Activated T-helper 17 cell treated with anti-CD3 and anti-CD28 coated beads, Interleukin-2, amount 50 U/mL, for 72 hours (primary cell): ENCODE data around the gene CNBP. TPM values are rescaled to one million over a fixed set of nuclear protein-coding genes. Genes with fewer than 3 reads are reported as not detected.
"Not testable (repeated sequence)": the region's sequence is repeated elsewhere in the genome, so short reads cannot be mapped to it uniquely, and the experiment has no call there.

ENCODE experiments used
- ATAC-seq: fragments of 150-1000 bp; cut with Tn5 transposase; replicated peaks from 2 replicates; pipeline ENCODE4 v1.10.0; 2021; ENCODE audit warnings: mild to moderate bottlenecking, moderate library complexity
- H3K27ac Mint-ChIP-seq: one replicate; pipeline ENCODE4 v1.8.0; 2022; ENCODE audit warnings: mixed read lengths
- H3K27me3 Mint-ChIP-seq: one replicate; pipeline ENCODE4 v1.8.0; 2022; ENCODE audit warnings: mixed read lengths
- H3K36me3 Mint-ChIP-seq: one replicate; pipeline ENCODE4 v1.8.0; 2022; ENCODE audit warnings: low read depth, mild to moderate bottlenecking, mixed read lengths
- H3K4me1 Mint-ChIP-seq: one replicate; pipeline ENCODE4 v1.8.0; 2022; ENCODE audit warnings: mixed read lengths
- H3K4me3 Mint-ChIP-seq: one replicate; pipeline ENCODE4 v1.8.0; 2022; ENCODE audit warnings: mild to moderate bottlenecking, mixed read lengths
- H3K9me3 Mint-ChIP-seq: one replicate; pipeline ENCODE4 v1.8.0; 2022; ENCODE audit warnings: mixed read lengths
- total RNA-seq, 2 donors: library from RNA; stranded (reverse); gene quantifications; one replicate each; pipeline ENCODE4 v1.2.3, GENCODE V29; 2022

Gene CNBP
- total RNA-seq, 2 donors from 2014 or later, result 188 to 274 TPM

DNA sequence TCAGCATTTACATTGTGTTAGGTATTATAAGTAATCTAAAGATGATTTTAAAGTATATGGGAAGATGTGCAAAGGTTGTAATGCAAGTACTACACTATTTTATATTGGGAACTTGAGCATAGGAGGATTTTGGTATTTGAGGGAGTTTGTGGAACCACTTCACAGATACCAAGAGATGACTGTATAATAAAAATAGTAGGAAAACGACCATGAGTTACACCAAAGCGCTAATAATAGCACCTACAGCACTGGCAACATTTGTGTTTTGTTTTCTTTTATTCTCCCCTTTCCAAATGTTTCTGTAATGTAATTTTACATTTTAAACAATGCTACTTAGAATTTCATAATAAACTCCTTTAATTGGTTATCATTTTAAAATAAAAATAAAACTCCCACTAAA, 10.5 kb downstream of the CNBP start:
- Mint-ChIP-seq H3K27ac (peak overlapping the region; percentile 47), H3K27me3 (no peaks in the 10 kb centered on the region), H3K4me3 (no peak overlapping the region), H3K36me3 (peaks cover 98% of the 10 kb centered on the region), H3K4me1 (peaks cover 16% of the 10 kb centered on the region), H3K9me3 (no peaks in the 10 kb centered on the region)
- ATAC-seq, result no peak

DNA sequence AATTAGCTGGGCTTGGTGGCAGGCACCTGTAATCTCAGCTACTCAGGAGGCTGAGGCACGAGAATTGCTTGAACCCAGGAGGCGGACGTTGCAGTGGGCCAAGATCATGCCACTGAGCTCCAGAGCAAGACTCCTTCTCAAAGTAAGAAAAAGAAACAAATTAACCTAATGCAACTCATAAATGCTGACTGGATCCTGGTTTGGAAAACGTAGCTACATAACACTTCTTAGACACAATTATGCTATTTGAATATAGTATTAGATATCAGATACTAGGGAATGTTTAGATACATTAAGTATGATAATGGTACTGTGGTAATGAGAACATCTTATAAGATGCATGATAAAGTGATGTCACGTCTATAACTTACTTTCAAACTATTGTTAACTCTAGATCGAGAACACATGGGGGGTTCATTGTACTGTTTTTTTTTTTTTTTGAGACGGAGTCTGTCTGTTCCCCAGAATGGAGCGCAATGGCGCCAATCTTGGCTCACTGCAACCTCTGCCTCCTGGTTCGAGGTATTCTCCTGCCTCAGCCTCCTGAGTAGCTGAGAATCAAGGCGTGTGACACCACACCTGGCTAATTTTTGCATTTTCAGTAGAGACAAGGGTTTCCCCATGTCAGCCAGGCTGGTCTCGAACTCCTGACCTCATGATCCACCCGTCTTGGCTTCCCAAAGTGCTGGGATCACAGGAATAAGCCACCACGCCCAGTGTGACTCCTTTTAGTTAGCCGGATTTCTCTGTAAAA, 16.9 kb downstream of the CNBP start:
- Mint-ChIP-seq H3K9me3 (no peaks in the 10 kb centered on the region), H3K4me1 (peaks cover 6% of the 10 kb centered on the region), H3K27ac (no peak overlapping the region), H3K36me3 (peaks cover 67% of the 10 kb centered on the region), H3K4me3 (no peak overlapping the region), H3K27me3 (no peaks in the 10 kb centered on the region)
- no peak for ATAC-seq

DNA sequence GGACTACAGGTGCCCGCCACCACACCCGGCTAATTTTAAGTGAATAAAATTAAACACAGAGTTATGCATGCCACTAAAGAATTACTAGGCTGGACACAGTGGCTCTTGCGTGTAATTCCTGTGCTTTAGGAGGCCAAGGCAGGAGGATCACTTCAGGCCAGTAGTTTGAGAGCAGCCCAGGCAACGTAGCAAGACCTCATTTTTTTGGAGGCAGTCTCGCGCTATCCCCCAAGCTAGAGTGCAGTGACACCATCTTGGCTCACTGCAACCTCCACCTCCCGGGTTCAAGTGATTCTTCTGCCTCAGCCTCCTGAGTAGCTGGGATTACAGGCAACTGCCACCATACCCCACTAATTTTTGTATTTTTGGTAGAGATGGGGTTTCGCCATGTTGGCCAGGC, 18.1 kb downstream of the CNBP start:
- not testable (repeated sequence) for H3K9me3 Mint-ChIP-seq, H3K4me1 Mint-ChIP-seq, H3K27ac Mint-ChIP-seq, ATAC-seq, H3K4me3 Mint-ChIP-seq, H3K27me3 Mint-ChIP-seq
- peaks cover 63% of the 10 kb centered on the region for H3K36me3 Mint-ChIP-seq

GRCh38 chr3:129164500-129164899, 19.2 kb downstream of the CNBP start:
- no peak overlapping the region for H3K4me3 Mint-ChIP-seq
- H3K27me3 Mint-ChIP-seq, result no peaks in the 10 kb centered on the region

DNA sequence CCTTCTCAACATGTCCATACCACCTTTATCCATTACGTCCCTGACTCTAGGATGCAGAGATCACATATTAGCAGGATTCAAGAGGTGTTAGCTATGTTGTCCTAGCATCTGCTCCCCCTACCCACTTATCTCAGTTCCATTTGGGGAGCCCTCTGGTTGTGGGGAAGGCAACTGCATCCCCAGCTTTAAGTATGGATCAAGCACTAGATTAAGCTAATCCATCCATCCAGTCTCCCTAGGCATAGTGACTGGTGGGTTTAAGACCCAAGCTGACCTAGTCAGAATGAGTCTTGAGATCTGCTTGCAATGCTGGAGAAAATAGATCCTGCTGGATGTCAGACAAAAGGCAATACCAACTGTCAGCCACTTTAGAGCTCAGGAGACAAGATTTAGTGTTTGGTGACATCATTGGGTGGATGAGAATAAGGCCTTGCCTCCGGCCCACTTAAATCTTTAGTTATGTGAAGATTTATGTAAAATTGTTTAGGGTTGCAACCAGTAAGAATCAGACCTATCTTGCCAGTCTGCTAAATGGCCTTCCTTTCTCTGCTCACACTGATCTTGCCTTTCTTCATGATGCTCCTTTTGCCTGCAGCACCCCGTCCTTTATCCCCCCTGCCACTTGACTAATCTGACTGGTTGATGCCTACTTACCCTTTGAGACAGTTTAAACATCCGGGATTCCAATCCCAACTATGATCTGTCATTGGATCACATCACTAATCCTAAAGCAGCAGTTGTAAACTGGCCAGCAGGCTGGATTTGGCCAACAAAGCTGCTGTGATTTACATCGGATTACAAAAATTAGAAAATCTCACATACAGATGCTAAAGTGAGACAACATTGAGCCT, 20.7 kb downstream of the CNBP start:
- Mint-ChIP-seq H3K27me3 (no peaks in the 10 kb centered on the region), H3K27ac (peak overlapping the region; percentile 99), H3K36me3 (peaks cover 65% of the 10 kb centered on the region), H3K9me3 (no peaks in the 10 kb centered on the region), H3K4me1 (peaks cover 19% of the 10 kb centered on the region), H3K4me3 (peak overlapping the region; percentile 95)
- no peak for ATAC-seq

More at GRCh38 chr3:129164500-129164899, 19.2 kb downstream of the CNBP start:
- Mint-ChIP-seq H3K27ac (no peak overlapping the region), H3K9me3 (no peaks in the 10 kb centered on the region), H3K4me1 (peaks cover 14% of the 10 kb centered on the region), H3K36me3 (peaks cover 63% of the 10 kb centered on the region)
- ATAC-seq, result no peak

GRCh38 chr3:129161860-129162271, 21.8 kb downstream of the CNBP start:
- H3K27ac Mint-ChIP-seq, result peak overlapping the region; percentile 99
- no peak for ATAC-seq

DNA sequence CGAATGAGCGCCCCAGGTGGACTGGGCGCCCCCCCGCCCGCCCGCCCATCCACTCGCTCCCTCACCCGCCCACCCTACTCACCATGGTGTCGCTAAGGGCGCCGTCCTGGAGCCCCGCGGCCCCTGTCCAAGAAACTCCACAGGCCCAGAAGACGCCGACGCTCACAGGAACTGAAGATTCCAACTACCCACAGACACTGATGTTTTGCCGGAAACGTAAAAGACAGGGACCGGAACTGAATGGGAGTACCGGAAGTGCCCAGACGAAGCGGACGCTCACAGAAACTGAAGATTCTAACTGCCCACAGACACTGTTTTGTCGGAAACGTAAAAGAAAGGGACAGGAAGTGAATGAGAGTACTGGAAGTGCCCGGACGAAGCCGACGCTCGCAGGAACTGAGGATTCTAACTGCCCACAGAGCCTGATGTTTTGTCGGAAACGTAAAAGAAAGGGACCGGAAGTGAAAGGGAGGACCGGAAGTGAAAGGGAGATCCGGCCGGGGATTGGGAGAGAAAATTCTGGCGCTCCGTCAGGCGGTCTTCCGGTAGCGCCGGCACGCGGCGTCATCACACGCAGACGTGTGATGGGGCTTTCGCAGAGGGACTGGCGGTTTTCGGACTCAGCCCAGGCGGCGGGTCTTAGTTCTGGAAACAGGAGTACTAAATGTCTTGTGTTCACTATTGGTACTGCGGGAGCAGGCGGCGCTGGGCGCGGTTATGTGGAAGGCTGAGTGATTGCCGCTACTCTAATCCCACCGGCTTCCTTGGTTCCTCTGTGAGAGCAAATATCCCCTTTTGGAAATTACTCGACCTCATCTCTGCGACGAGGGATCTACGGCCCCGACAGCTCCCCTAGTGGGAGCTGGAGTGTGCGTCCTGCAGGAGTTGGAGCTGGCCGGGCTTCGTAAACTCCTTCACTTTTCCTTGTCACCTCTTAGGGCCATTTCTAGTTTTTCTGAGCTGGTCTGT, 22.5 kb downstream of the CNBP start, which contains the start of gene ISY1:
Gene ISY1, minus strand, starts transcription at position 173 of the 969 bp plus-strand sequence. Its CDS starts 88 bp downstream, at position 85.
- peaks cover 65% of the 10 kb centered on the region for H3K36me3 Mint-ChIP-seq
- H3K4me1 Mint-ChIP-seq, result peaks cover 19% of the 10 kb centered on the region
- H3K9me3 Mint-ChIP-seq, result no peaks in the 10 kb centered on the region
- ATAC-seq, result peak; percentile 92
- peak within 1 kb of the TSS; percentile 99 for H3K27ac Mint-ChIP-seq
- no peaks in the 10 kb centered on the region for H3K27me3 Mint-ChIP-seq
- H3K4me3 Mint-ChIP-seq, result peak within 1 kb of the TSS; percentile 95

More at GRCh38 chr3:129161860-129162271, 21.8 kb downstream of the CNBP start:
- peaks cover 19% of the 10 kb centered on the region for H3K4me1 Mint-ChIP-seq
- peak overlapping the region; percentile 95 for H3K4me3 Mint-ChIP-seq
- H3K27me3 Mint-ChIP-seq, result no peaks in the 10 kb centered on the region
- peaks cover 65% of the 10 kb centered on the region for H3K36me3 Mint-ChIP-seq
- H3K9me3 Mint-ChIP-seq, result no peaks in the 10 kb centered on the region

DNA sequence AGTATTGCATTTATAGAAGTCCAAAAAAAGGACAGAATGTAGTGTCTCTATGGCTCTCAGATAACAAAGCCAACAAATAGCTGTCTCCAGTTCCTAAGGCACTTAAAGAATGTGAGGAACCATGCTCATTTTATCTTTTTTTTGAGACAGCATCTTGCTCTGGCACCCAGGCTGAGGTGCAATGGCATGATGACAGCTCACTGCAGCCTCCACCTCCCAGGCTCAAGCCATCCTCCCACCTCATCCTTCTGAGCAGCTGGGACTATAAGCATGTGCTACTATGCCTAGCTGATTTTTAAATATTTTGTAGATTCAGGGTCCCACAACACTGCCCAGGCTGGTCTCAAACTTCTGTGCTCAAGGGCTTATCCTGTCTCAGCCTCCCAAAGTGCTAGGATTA, 38.9 kb downstream of the CNBP start:
- H3K4me3 Mint-ChIP-seq, result no peak overlapping the region
- no peak overlapping the region for H3K27ac Mint-ChIP-seq
- H3K36me3 Mint-ChIP-seq, result peaks cover 82% of the 10 kb centered on the region
- ATAC-seq, result no peak
- H3K4me1 Mint-ChIP-seq, result no peaks in the 10 kb centered on the region
- no peaks in the 10 kb centered on the region for H3K9me3 Mint-ChIP-seq
- H3K27me3 Mint-ChIP-seq, result no peaks in the 10 kb centered on the region

DNA sequence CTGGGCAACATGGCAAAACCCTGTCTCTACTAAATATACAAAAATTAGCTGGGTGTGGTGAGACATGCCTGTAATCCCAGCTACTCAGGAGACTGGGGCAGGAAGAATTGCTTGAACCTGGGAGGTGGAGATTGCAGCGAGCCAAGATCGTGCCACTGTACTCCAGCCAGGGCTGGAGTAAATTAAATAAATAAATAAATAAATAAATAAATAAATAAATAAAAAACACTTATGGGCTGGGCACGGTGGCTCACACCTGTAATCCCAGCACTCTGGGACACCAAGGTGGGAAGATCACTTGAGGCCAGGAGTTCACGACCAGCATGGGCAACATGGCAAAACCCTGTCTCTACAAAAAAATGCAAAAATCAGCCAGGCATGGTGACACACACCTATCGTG, 42.7 kb downstream of the CNBP start:
- H3K4me1 Mint-ChIP-seq, H3K9me3 Mint-ChIP-seq, H3K27ac Mint-ChIP-seq, ATAC-seq, H3K27me3 Mint-ChIP-seq, H3K4me3 Mint-ChIP-seq: not testable (repeated sequence)
- H3K36me3 Mint-ChIP-seq, result peaks cover 86% of the 10 kb centered on the region

- no peak for ATAC-seq
- H3K27ac Mint-ChIP-seq, result no peak overlapping the region
- H3K36me3 Mint-ChIP-seq, result peaks cover 86% of the 10 kb centered on the region
- no peak overlapping the region for H3K4me3 Mint-ChIP-seq
- no peaks in the 10 kb centered on the region for H3K9me3 Mint-ChIP-seq
- no peaks in the 10 kb centered on the region for H3K4me1 Mint-ChIP-seq
- H3K27me3 Mint-ChIP-seq, result no peaks in the 10 kb centered on the region
Measured at GRCh38 chr3:129139911-129140310, 43.8 kb downstream of the CNBP start.

GRCh38 chr3:129136275-129136674, 47.4 kb downstream of the CNBP start:
- not testable (repeated sequence) for H3K27ac Mint-ChIP-seq, ATAC-seq, H3K9me3 Mint-ChIP-seq, H3K27me3 Mint-ChIP-seq, H3K4me1 Mint-ChIP-seq, H3K4me3 Mint-ChIP-seq
- H3K36me3 Mint-ChIP-seq, result peaks cover 92% of the 10 kb centered on the region

DNA sequence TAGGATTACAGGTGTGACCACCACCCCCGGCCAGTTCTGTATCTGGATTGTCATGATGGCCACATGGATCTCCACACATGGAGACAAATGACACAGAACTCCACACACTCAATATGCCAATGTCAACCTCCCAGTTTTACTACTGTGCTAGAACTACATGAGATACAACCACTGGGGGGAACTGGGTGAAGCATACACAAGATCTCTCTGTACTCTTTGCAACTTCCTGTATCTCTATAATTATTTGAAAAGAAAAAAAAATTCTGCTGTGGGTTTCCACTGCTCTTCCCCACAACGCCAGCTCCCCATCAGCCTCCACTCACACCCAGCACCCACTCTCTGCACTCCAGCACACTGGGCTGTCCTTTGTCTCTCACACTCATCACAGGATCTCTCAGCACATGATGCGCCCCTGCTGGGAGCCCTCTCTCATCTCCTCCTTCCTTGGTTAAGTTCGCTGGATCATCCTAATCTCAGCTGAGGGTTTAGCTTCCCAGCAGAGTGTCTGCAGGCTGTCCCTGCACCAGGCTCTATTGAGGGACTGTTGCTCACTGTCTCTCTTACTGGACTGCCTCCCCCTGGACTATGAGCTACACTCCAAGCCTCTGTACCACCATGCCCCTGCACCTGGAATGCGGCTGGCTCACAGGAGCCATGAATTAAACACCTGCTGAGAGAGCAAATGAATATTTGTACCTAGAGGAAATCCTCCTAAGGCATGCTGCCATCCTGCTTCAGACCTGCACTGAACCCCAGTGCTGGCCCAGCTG, 51.4 kb downstream of the CNBP start:
- Mint-ChIP-seq H3K36me3 (peaks cover 94% of the 10 kb centered on the region), H3K9me3 (no peaks in the 10 kb centered on the region), H3K4me1 (peaks cover 5% of the 10 kb centered on the region), H3K4me3 (no peak overlapping the region), H3K27me3 (no peaks in the 10 kb centered on the region), H3K27ac (peak overlapping the region; percentile 56)
- ATAC-seq, result no peak

GRCh38 chr3:129131465-129132088, 52.1 kb downstream of the CNBP start:
- Mint-ChIP-seq H3K4me1 (peaks cover 5% of the 10 kb centered on the region), H3K27me3 (no peaks in the 10 kb centered on the region), H3K36me3 (peaks cover 92% of the 10 kb centered on the region), H3K4me3 (no peak overlapping the region), H3K9me3 (no peaks in the 10 kb centered on the region), H3K27ac (no peak overlapping the region)
- ATAC-seq, result no peak
